Measurements from ENCODE around the gene ACO2. TPM values are rescaled to one million over a fixed set of nuclear protein-coding genes. Genes with fewer than 3 reads are reported as not detected.
"Not testable (repeated sequence)": the region's sequence is repeated elsewhere in the genome, so short reads cannot be mapped to it uniquely, and the experiment has no call there.

ACO2 gene
- total RNA-seq, 1 experiment from 2014 or later, result 86.8 TPM

GRCh38 chr22:41539146-41540005, 70.5 kb downstream of the ACO2 start:
- DNase-seq (ENCODE audit: low read depth), result no peak

- DNase-seq (ENCODE audit: low read depth), result no peak
These were observed 71.0 kb downstream of the ACO2 start for GRCh38 chr22:41540006-41540315.

DNA sequence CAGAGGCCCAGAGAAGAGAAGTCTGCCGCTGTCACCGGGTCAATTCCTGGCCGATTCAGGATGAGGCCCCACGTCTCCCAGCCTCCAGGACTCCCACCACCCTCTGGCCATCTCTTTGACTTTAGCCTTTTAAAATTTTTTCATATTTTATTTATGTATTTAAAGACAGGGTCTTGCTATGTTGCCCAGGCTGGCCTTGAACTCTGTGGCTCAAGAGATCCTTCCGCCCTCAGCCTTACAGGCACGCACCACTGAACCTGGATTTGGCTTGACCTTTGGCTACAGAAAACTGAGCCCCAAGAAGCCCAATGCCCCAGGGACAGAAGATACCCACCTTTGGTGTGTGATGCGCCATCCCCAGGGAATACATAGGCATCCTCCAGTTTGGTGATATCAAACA, 71.4 kb downstream of the ACO2 start:
- no peak for DNase-seq (ENCODE audit: low read depth)

- DNase-seq (ENCODE audit: low read depth), result no peak
These were observed 72.6 kb downstream of the ACO2 start for GRCh38 chr22:41541484-41541883.

- DNase-seq (ENCODE audit: low read depth), result no peak
These were observed 73.3 kb downstream of the ACO2 start for GRCh38 chr22:41542224-41542623.

DNA sequence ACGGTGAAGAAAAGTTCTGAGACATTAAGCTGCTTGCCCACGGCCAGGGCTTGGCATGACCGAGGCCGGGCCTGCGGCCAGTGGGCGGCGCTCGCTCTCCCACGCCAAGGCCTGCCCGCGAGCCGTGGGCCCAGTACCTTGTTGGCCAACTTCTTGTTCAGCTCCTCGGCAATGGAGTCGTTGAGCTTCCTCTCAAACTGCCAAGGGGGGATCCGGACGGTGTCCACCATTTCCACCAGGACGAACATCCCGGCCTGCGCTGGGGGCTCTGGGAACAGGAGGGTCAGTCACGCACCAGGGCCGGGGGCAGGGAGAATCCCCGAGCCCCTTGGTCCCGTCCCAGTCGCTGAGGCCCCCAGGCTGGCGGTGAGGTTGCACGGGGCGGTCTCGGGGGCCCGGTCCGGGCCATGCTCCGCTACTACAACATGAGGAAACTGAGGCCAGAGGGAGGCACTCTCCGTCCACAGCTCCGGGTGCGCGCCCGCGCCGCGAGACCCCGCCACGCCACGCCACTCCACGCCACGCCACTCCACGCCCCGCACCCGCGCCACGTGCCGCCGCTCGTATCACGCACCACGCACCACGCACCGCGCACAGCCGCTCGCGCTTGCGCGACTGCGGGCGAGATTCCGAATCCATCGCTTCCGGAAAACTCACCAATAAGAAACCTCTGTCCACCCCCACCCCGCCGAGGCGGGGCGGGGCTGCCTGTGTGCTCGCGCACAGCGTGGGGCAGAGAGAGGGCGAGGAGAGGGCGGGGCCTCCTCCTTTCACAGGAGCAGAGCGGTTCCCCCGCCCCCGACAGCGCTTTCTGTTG, 75.1 kb downstream of the ACO2 start, which contains the start of gene POLR3H:
Gene POLR3H (minus strand): TSS at position 617 of the 817 bp plus-strand sequence. CDS start 369 bp downstream, at position 248.
- peak; percentile 98 for DNase-seq (ENCODE audit: low read depth)

GRCh38 chr22:41544671-41545476, 76.0 kb downstream of the ACO2 start:
- peak; percentile 46 for DNase-seq (ENCODE audit: low read depth)

- no peak for DNase-seq (ENCODE audit: low read depth)
These were observed 79.9 kb downstream of the ACO2 start for GRCh38 chr22:41548830-41549211.

- DNase-seq (ENCODE audit: low read depth), result no peak
These were observed 82.1 kb downstream of the ACO2 start for GRCh38 chr22:41550952-41551491.

GRCh38 chr22:41551877-41552582, 83.1 kb downstream of the ACO2 start:
- no peak for DNase-seq (ENCODE audit: low read depth)

DNA sequence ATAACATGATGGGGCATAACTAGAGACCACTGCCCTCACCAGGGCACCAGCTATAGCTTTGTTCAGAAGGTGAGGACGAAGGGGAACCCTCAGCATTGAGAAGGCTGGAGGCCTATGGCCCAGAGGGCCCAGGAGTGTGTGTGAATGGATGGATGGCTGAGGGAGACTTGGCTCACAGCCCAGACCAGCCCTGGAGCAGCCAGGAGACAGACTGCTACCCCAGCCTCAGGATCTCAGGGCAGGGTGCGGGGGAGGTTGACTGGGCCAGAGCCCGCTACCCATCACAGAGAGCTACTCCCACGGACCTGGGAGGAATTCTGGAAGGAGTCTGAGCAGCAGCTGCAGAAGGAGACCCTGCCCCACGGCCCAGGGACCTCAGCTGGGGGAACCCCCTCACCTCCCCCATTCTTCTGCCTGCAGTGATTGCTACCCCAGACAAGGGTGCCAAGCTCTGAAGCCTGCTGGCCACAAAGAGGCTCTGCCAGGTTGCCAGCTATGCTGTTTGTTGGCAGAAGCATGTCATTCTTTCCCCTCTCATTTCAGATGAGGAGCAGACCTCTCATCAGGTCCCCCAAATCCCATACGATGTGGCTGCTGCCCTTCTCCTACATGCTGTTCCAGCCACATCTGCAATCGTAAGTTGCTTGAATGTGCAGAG, 86.5 kb downstream of the ACO2 start:
- no peak for DNase-seq (ENCODE audit: low read depth)

DNA sequence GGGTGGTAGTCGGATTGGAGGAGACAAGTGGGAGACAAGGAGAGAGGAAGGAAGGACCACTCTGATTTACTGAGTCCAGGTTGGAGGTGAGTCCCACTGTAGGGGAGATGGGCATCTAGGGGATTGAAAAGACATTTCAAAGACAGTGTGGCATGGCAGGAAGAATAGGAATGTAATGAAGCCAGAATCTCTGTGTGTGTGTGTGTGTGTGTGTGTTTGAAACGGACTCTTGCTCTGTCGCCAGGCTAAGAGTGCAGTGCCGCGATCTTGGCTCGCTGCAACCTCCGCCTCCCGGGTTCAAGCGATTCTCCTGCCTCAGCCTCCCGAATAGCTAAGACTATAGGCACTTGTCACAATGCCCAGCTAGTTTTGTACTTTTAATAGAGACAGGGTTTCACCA, 87.6 kb downstream of the ACO2 start:
- no peak for DNase-seq (ENCODE audit: low read depth)

DNA sequence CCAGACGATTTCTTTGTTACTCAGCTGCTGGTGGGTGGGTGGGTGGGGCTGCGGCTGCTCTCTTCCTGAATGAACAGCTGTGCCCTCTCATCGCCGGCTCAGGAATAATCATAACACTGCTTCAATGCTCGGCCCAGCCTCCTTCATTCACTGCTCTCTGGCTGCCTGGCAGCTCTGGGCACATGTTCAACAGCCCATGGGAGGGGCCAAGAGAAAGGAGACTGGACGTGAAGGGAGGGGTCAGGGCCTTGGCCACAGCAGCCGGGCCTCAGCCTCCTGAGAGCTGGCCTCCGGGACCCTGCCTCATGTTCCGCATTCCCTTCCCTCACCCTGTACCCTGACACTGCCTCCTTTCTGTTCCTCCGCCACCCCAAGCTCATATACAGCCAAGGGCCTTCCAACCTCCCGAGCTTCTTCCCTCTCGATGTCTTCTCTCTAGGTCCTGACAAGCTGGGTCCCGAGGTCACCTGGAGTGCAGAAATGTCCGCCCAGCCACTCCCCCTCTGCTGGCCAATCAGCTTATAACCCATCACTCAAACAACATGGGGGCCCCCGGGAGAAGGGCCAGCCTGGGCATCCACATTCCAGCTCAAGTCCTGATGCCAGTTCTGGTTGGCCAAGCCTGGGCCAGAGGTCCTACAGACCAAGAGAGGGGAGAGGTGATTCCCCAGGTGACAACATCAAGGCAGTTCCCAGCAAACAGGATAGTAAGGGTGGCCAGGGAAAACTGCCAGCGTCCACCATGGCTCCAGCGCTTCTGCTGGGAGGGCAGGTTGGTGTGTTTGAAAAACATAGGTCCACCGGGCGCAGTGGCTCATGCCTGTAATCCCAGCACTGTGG, 88.7 kb downstream of the ACO2 start:
- DNase-seq (ENCODE audit: low read depth), result peak; percentile 72

DNA sequence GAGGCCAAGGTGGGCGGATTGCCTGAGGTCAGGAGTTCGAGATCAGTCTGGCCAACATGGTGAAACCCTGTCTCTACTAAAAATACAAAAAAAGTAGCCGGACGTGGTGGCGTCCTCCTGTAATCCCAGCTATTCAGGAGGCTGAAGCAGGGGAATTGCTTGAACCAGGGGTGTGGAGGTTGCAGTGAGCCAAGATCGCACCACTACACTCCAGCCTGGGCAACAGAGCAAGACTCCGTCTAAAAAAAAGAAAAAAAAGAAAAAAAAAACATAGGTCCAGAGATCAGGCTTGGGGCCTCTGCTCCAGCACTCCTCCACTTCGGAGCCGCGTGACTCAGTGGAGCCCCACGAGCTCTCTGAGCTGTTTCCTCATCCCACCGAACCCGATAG, 89.3 kb downstream of the ACO2 start:
- not testable (repeated sequence) for DNase-seq (ENCODE audit: low read depth)

- no peak for DNase-seq (ENCODE audit: low read depth)
These were observed 91.2 kb downstream of the ACO2 start for GRCh38 chr22:41560095-41560471.

GRCh38 chr22:41561335-41561734, 92.4 kb downstream of the ACO2 start:
- no peak for DNase-seq (ENCODE audit: low read depth)

GRCh38 chr22:41561788-41562187, 92.9 kb downstream of the ACO2 start:
- DNase-seq (ENCODE audit: low read depth), result no peak

GRCh38 chr22:41562461-41562860, 93.5 kb downstream of the ACO2 start:
- DNase-seq (ENCODE audit: low read depth), result no peak

- DNase-seq (ENCODE audit: low read depth), result peak; percentile 94
These were observed 94.3 kb downstream of the ACO2 start for GRCh38 chr22:41563051-41563711.

Data from HT1080 (cell line).